T-helper 1 cell treated with Interleukin-12 subunit alpha and Interleukin-12 subunit beta and Interleukin-4 antibody, amounts not matched to agents 30 ng/mL and 1 ng/mL, for 36 hours (primary cell): ENCODE measurements around the gene SLC51B. TPM values are rescaled to one million over a fixed set of nuclear protein-coding genes. Genes with fewer than 3 reads are reported as not detected.
"Not testable (repeated sequence)": the region's sequence is repeated elsewhere in the genome, so short reads cannot be mapped to it uniquely, and the experiment has no call there.

Source experiments
- intact Hi-C: fragments of 100-400 bp; cut with micrococcal nuclease; formaldehyde crosslinking; loops from one replicate; pipeline ENCODE4 v1.15.1; 2024
- total RNA-seq: library from RNA; stranded (reverse); gene quantifications from 2 replicates; pipeline ENCODE4 v1.2.3, GENCODE V29; 2022

The SLC51B gene
- not detected in 2 replicates for total RNA-seq

GRCh38 chr15:65044724-65045481, at the start of gene SLC51B:
TSS of gene SLC51B (plus strand) at chr15:65045387. CDS start at chr15:65050005, 4,618 bp downstream.
- intact Hi-C loops: no loop called here

- intact Hi-C loops: no loop called here
Measured at GRCh38 chr15:64997066-64997465, 48.1 kb upstream of the SLC51B start.

GRCh38 chr15:64997745-64998375, 47.3 kb upstream of the SLC51B start:
- intact Hi-C loops: no loop called here

GRCh38 chr15:65004993-65005392, 40.2 kb upstream of the SLC51B start:
- intact Hi-C loops: no loop called here

DNA sequence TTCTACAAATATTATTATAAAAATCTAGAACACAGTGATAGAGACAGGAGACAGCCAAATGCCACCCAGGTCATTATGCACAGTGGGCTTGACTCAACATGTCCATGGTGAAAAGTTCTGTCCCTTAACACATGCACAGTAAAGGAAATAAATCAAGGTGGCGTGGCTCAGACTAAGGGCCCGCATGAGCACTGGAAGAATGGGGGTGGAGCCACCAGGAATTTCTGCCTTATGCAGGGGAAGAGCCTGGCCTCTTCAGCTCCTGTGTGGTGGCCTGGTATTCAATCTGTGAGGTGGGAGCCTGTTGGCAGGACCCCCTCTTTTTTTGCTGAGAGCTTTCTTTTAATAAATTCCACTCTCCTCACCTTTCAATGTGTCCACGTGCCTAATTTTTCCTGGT, 38.3 kb upstream of the SLC51B start:
- intact Hi-C loops: no loop called here

DNA sequence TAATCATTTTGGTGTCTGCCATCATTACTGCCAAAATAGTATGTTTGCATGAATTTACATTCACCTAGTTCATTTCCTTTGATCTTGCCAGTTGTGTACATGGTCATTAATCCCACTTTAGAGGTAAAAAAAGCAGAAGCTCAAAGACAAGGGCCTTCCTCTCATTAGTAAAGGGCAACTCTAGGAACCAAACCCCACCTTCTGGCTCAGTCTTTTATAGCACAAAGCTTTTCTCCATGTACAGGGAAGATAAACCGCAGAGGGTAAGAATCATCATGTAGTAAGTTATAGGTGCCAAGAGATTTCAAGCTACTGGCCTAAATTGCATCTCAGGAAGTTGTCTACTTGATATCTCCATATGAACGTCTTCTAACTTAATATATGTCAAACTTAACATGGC, 36.2 kb upstream of the SLC51B start:
- intact Hi-C loops: no loop called here

- intact Hi-C loops: not testable (repeated sequence)
Measured at GRCh38 chr15:65011198-65011597, 34.0 kb upstream of the SLC51B start.

- intact Hi-C loops: no loop called here
Measured at GRCh38 chr15:65020419-65020818, 24.8 kb upstream of the SLC51B start.

DNA sequence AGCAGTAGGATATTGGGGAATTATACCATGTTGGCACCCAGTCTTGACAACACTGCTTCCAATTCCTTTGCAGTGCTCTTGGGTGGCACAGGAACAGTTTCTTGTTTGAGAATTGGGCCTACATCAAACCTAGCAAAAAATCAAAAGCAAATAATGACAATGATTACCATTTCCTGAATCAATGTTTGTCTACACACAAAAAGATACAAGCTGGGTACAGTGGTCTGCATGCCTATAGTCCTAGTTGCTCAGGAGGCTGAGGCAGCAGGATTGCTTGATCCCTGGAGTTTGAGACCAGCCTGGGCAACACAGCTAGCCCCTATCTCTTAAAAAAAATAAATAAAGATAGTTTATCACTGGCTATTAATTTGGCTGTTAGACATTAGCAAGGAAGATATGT, 23.7 kb upstream of the SLC51B start:
- intact Hi-C loops: no loop called here

GRCh38 chr15:65026756-65027155, 18.4 kb upstream of the SLC51B start:
- intact Hi-C loops: loop anchor here (5.0 kb wide), 1 partner anchor 134 kb away; no protein-coding TSS in a partner anchor

- intact Hi-C loops: loop anchor here (5.0 kb wide), 1 partner anchor 135 kb away; no protein-coding TSS in a partner anchor
Measured at GRCh38 chr15:65027593-65027992, 17.6 kb upstream of the SLC51B start.

GRCh38 chr15:65028338-65028737, 16.8 kb upstream of the SLC51B start:
- intact Hi-C loops: loop anchor here (2.0 to 5.0 kb wide), 4 partner anchors 136 to 276 kb away; partner anchors contain the start of genes CLPX and RNU5B-1

DNA sequence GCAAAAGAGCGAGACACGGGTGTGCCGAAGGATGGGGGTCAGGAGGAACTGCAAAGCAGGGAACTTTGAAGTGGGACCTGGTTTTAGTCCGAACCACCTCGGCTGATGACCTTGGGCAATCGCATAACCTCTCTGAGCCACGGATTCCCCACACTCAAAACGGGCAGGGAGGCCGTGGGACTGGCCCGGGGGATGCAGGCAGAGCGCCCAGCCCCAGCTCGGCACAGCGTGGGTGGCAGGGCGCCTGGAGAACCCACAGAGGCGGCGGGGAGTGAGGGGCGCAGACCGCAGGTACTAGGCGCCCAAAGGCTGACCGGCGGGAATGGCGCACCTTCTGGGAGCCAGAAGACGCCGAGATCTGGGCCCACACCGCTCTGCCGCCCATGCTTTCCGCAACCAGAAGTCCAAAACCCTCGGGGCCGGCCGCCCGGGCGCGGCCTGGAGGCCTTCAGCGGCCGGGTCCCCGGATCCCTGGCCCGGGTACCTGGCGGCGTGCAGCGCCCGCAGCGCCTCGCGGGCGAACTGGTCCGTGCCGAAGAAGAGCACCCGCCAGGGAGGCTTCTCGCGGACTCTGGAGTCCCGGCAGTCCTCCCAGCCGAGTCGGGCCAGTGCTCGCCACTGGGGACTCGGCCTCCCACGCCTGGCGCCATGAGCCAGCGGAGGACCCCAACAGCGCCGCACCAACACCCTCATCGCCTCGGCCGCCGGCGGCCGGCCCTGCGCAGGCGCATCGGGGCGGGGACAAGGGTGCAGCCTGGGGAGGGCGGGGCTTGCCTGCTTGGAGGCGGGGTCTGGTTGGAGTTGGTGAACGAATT, 16.1 kb upstream of the SLC51B start, which contains the start of gene MTFMT:
Gene MTFMT (minus strand): TSS at position 719 of the 815 bp plus-strand sequence. CDS start 26 bp downstream, at position 693.
- intact Hi-C loops: loop anchor here (1.0 to 5.0 kb wide), 9 partner anchors 20 to 276 kb away; partner anchors contain the start of genes CLPX, PDCD7, PIF1 and RNU5B-1

GRCh38 chr15:65029736-65030208, 15.4 kb upstream of the SLC51B start:
- intact Hi-C loops: loop anchor here (1.0 to 5.0 kb wide), 9 partner anchors 20 to 275 kb away; partner anchors contain the start of genes CLPX, PDCD7, PIF1 and RNU5B-1

- intact Hi-C loops: loop anchor here (1.0 kb wide), 4 partner anchors 45 to 352 kb away; no protein-coding TSS in a partner anchor
Measured at GRCh38 chr15:65032801-65033537, 12.2 kb upstream of the SLC51B start.

DNA sequence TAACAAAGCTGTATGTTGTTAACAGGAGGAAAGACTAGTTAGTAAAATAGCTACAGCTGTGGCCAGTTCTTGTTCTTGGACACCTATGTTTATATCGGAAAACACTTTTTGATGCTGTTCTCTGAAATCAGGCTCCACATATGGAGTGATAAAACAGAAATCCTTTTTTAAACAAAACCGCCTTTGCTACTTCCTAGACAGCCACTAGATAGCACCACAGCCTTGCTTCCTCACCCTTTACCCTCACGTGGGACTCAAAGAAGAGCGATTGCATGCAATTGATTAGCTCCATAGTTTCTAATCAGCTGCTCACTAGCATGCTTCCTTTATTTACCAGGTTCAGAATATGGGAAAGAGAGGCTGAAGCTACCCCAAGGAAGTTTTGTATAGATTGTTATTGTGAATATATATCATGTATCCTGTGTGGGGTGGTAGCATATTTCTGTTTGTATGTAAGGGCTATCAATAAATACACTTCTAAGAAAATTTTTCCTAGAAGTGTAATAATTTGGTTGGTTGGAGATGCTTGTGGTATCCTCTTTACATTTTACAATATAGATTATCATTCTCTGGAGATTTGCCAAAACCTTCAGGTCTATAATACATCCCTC, 11.4 kb upstream of the SLC51B start:
- intact Hi-C loops: loop anchor here (1.0 kb wide), 4 partner anchors 45 to 352 kb away; no protein-coding TSS in a partner anchor

DNA sequence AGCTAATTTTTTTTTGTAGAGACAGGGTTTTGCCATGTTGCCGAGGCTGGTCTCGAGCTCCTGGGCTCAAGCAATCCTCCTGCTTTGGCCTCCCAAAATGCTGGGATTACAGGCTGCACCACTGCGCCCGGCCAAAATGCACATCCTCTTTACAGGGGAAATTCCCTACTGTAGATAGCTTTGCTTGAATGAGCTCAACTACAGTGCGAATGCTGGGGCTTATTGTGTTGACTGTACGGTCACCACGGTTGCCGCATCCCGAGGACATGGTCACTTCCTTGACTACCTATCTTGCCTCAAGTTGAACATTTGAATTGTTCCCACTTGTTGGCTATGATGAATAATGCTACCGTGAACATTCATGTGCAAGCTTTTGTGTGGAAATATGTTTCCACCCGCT, 10.5 kb upstream of the SLC51B start:
- intact Hi-C loops: no loop called here

GRCh38 chr15:65037309-65037708, 7.9 kb upstream of the SLC51B start:
- intact Hi-C loops: no loop called here

GRCh38 chr15:65038428-65038827, 6.8 kb upstream of the SLC51B start:
- intact Hi-C loops: no loop called here

- intact Hi-C loops: no loop called here
Measured at GRCh38 chr15:65038836-65039235, 6.4 kb upstream of the SLC51B start.
